ENCODE results near the gene PARL.

PARL gene, protein sequence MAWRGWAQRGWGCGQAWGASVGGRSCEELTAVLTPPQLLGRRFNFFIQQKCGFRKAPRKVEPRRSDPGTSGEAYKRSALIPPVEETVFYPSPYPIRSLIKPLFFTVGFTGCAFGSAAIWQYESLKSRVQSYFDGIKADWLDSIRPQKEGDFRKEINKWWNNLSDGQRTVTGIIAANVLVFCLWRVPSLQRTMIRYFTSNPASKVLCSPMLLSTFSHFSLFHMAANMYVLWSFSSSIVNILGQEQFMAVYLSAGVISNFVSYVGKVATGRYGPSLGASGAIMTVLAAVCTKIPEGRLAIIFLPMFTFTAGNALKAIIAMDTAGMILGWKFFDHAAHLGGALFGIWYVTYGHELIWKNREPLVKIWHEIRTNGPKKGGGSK

DNA sequence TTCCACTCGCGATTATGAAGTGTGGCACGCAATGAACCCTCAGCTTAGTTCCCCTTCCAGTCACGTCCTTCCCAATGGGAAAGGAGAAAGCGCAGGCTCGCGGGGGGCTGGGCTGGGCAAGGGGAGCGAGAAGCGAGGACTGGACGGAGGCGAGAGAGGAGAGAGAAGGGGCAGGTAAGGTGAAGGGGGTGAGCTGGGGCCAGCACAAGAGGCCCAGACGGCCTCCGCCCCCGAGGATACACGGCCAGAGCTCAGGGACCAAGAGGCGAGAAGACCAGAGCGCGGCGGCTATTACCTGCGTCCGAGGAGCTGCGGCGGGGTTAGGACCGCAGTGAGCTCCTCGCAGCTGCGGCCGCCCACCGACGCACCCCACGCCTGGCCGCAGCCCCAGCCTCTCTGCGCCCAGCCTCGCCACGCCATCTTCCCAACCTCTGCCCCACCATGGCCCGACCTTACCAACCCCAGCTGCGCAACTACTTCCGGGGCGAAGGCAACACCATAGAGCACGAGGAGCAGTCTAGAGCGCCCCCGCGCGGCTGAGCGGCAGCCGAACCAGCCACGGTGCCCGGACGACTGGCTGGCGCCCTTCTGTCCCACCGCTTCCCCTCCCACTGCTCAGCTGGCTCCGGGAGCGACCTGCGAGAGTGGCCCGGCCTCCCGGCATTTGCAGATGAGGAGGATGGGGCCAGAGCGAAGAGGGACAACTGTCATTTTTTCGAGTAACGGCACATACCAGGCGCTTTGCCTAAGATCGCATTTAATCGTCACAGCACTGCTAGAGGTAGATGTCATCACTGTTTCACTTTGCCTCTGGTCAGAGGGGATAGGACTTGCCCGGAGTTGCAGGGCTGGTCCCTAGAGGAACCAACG, at the start of gene PARL:
PARL (minus strand) TSS at position 454 of the 870 bp plus-strand sequence; CDS start at position 420, 34 bp downstream.
- DNase-seq, result peak; percentile 86

DNA sequence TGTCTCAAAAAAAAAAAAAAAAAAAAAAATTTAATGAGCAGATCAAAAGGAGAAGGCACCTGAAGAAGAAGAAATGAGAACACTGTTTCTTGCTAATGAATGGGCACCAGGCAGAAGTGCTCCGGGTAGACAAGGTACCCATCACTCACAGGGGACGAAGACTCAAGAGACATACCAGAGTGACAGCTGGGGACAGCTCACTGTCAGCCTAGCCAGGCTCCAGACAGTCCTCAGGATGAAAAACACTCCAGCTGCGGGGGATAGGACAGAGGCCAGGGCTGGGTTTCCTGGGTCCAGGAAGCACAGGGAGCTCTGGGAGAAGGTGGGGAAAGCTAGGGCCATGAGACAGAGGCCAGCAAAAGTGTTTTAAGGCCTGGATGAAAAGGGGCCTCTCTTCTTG, 48.5 kb upstream of the PARL start:
- DNase-seq, result no peak

- no peak for DNase-seq
Measured at GRCh38 chr3:183931881-183932280, 47.2 kb upstream of the PARL start.

DNA sequence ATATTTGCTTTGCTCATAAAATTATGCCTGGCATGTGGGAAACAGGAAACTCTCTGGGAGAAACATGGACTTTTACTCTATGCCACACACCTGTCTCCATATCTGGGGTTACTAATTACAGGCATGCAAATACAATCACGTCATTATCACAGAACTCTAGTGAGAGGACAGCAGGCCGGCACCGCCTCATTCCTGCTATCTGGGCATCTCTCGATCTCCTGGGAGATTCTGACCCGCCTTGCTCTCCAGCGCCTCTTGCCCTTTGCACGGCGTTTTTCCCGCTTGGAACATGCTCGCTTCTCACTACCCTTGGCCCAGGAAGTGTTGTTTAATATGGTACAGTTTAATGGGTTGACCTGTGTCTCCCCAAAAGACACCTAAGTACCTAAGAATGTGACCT, 45.4 kb upstream of the PARL start:
- DNase-seq, result no peak

- no peak for DNase-seq
Measured at GRCh38 chr3:183927059-183927458, 42.4 kb upstream of the PARL start.

DNA sequence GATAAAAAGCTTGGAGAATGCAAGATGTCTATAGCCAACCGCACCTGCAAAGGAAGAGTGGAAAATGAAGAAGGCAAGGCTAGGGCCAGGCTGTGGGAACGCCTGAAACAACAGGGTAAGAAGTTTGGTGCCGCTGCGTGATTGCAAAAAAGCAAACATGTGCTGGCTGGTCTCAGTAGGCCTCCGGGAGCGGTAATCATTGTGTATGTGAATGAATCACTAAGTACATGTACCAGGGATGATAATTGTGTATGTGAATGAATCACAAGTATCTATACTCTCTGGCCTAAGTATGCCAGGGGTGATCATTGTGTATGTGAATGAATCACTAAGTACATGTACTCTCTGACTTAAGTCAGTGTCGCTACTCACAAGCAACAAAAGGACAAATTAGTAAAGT, 40.3 kb upstream of the PARL start:
- no peak for DNase-seq

DNA sequence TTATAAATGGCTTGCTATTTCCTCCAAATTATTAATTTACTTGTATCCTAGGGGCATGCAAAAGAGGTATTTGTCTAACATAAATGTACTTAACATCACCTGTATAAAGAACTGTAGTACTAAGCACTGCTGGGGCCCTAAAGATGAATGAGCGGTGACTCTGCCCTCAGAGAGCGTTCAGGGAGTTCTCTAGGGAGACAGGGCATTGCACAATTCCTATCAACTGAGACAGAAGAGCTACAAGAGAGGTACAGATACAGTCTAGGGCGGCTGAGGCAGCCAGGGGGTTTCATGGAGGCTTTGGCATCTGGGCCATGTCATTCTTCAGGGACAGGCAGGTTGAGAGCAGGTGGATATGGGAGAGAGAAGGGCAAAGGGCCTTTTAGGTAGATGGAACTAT, 39.9 kb upstream of the PARL start:
- DNase-seq, result no peak

DNA sequence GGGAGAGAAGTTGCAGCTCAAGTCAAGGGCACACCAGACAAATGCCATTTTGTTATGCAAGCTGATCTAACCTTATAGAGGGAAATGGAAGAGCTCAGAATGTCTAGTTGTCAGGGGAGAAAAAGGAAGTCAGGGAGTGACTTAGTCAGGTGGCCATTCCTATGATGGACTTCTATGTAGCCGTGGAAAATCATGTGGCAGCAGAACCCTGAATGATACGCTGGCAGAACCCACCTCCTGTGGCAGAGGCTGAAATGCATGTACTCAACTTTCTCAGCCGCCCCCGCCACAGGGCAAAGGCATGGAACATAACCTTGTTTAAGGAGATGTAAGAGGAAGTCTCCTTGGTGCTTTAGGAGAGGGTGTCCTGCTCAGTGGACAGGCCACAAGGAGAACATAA, 37.7 kb upstream of the PARL start:
- DNase-seq, result no peak

- DNase-seq, result no peak
Measured at GRCh38 chr3:183921096-183921495, 36.4 kb upstream of the PARL start.

DNA sequence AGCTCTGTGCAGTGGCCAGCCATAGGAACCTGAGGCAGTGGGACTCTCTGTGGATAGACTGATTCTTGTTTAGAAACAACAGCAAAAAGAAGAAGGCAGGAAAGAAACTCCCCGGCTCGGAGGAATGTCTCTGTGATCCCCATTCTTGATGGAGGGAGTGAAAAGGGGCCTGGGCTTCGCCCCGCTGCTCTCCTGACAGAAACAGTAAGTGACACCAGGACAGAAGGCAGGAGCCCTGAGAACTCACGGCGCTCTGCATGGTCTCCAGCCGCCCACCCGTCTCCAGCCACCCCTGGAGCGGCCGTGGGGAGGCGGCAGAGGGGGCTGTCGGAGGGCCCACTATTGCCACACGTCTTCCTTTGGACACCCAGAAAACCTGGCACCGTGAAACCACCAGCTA, 35.7 kb upstream of the PARL start:
- DNase-seq, result no peak

DNA sequence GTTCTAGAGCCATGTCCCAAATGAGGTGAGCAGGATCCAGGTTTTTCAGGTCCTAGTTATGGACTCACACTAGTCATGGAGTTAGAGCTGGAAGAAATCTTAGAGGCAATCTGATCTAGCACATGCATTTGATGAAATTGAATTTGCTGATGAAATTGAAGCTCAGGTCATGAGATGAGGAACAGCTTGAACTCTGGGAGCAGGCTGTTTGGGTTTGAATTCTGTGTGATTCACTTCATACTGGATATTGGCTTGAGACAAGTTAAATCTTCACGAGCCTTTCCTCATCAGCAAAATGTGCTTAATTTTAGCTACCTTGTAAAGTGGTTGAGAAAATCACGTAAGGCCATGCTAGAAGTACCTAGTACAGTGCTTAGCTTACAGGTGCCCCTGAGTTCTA, 33.5 kb upstream of the PARL start:
- DNase-seq, result no peak

- no peak for DNase-seq
Measured at GRCh38 chr3:183917776-183918175, 33.1 kb upstream of the PARL start.

DNA sequence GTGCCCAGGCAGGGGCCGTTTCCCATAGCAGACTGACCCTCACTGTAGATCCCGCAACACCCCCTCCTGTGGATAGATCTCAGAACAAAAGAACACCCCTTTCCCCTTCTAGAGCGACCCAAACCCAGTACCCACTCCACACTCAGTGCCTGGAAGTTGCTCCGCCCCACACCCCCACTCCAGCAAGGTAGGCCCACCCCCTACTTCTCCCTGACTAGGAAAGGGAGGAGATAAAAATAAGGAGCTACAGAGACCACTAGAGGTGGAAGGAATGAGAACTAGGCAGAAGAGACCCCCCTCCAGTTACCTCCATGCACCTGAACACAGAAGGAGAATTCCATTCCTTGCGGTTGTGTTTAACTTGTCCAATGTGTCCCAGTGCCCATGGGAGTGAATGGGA, 30.2 kb upstream of the PARL start:
- DNase-seq, result no peak

GRCh38 chr3:183913580-183913920, 28.9 kb upstream of the PARL start:
- no peak for DNase-seq

GRCh38 chr3:183912895-183913579, 28.4 kb upstream of the PARL start:
- DNase-seq, result no peak

DNA sequence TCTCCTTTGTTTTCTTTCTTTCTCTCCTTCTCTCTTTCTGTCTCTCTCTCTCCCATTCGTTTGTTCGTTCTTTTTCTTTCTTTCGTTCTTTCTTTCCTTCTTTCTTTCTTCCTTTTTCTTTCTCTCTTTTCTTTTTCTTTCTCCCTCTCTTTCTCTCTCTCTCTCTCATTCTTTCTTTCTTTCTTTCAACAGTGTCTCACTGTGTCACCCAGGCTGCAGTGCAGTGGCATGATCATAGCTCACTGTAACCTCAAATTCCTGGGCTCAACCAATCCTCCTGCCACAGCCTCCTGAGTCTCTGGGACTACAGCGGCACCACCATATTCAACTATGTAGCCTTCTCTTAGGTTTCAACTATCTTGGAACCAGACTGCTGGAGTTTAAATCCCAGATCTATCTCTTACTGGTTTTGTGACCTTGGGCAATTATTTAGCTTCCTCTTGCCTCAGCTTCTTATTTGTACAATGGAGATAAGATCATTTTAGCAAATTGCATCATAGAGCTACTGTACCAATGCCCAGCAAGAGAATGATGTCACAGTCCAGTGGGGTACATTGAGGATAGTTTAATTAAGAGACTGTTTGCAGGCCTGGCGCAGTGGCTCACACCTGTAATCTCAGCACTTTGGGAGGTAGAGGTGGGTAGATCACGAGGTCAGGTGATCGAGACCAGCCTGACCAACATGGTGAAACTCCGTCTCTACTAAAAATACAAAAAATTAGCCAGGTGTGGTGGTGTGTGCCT, 27.3 kb upstream of the PARL start:
- DNase-seq, result no peak

GRCh38 chr3:183911087-183911486, 26.4 kb upstream of the PARL start:
- no peak for DNase-seq

GRCh38 chr3:183909030-183909600, 24.4 kb upstream of the PARL start:
- no peak for DNase-seq

DNA sequence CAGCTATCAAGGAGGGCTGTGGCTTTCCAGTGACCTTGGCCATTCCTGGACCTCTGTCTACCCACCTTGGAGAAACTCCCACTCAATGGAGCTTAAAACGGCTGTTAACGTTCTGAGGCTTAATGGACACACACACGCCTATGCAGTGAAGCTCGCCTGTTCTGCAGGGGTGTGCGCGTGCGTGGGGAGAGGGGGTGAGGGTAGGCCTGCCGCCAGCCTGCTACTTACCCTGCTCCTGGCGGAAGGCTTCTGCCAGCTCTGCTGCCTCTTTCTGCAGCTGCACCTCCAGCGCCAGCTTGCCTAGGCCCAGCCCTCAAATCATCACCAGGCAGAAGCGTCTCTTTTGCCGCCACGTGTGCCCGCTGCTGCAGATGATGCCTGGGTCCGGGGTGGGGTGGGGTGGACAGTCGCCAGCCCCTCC, 23.2 kb upstream of the PARL start:
- no peak for DNase-seq

DNA sequence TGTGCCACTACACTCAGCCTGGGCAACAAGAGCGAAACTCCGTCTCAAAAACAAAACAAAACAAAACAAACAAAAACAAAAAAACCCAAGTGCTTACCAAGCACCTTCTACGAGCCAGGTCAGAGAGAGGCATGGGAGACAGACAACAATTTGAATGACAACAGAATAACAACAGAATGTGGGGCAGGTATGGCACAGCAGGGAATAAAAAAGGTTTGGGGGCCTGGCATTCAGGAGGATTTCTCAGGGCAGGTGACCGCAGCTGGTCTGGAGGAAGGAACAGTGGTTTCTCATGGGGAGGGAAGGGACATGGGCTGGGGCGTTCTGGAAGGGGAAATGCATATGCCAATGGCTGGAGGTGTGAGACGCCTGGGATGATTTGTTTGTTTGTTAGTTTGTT, 22.5 kb upstream of the PARL start:
- no peak for DNase-seq

GRCh38 chr3:183906234-183906921, 21.7 kb upstream of the PARL start:
- DNase-seq, result no peak

All from NCI-H1048 (cell line).